ENCODE results near the gene TOB2.
"Not testable (repeated sequence)": the region's sequence is repeated elsewhere in the genome, so short reads cannot be mapped to it uniquely, and the experiment has no call there.

Gene TOB2

DNA sequence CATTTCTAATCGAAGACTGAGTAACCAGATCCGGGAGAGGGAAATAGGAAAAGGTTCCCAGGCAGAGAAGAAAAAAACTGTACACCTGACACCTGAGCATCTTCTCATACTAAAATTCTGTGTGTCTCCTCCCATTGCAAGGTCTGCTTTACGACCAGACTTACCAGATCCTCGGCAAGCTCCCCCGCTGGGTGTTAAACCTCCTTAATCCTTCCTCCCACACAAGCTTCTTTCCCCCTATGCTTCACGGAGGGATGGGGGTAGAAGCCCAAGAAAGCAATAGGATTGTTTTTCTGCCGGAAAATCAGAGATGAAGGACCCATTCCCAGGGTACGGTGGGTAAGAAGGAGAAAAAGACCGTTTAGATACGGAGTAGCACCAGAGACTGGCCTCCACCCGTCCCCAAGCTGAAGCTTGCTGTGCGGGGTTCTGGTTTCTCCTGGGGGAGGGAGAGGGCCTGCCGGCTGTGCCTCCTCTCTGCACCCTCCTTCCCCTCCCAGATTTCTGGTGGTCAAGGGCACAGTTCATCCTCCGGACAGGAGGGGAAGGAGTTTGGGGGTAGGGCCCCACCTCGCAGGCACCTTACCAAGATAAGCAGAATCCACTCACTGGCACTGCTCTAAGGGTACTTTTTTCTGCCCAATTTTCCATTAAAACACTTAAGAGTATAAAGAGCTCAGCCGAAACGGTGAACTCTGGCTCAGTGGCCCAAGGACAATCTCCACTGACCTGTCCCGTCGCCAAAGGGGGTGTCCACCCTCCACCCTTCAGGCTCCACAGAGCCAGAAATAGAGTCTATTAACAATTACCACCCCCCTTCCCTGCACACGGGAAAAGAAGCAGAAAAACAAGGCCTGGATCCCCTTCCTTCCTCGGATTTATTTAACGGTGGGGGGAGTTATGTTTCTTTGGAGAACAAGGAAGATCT is 1.2 kb downstream of the TOB2 start:
- H3K4me1 Mint-ChIP-seq = peaks cover 26% of the 10 kb centered on the region
- peaks cover 21% of the 10 kb centered on the region for H3K36me3 Mint-ChIP-seq (ENCODE audit: low read depth)
- no peaks in the 10 kb centered on the region for H3K27me3 Mint-ChIP-seq (ENCODE audit: low read depth)
- H3K27ac Mint-ChIP-seq = peak overlapping the region; percentile 85 to 100 (median 99)
- TF ChIP-seq, protein P1, sequence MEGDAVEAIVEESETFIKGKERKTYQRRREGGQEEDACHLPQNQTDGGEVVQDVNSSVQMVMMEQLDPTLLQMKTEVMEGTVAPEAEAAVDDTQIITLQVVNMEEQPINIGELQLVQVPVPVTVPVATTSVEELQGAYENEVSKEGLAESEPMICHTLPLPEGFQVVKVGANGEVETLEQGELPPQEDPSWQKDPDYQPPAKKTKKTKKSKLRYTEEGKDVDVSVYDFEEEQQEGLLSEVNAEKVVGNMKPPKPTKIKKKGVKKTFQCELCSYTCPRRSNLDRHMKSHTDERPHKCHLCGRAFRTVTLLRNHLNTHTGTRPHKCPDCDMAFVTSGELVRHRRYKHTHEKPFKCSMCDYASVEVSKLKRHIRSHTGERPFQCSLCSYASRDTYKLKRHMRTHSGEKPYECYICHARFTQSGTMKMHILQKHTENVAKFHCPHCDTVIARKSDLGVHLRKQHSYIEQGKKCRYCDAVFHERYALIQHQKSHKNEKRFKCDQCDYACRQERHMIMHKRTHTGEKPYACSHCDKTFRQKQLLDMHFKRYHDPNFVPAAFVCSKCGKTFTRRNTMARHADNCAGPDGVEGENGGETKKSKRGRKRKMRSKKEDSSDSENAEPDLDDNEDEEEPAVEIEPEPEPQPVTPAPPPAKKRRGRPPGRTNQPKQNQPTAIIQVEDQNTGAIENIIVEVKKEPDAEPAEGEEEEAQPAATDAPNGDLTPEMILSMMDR (IDR thresholded peaks at IDR 0.05; ENCODE audit: unreplicated experiment in 3 of 3) = no peak
- H3K4me3 Mint-ChIP-seq = peak overlapping the region; percentile 99 to 100 (median 99)
- H3K9me3 Mint-ChIP-seq = no peaks in the 10 kb centered on the region

DNA sequence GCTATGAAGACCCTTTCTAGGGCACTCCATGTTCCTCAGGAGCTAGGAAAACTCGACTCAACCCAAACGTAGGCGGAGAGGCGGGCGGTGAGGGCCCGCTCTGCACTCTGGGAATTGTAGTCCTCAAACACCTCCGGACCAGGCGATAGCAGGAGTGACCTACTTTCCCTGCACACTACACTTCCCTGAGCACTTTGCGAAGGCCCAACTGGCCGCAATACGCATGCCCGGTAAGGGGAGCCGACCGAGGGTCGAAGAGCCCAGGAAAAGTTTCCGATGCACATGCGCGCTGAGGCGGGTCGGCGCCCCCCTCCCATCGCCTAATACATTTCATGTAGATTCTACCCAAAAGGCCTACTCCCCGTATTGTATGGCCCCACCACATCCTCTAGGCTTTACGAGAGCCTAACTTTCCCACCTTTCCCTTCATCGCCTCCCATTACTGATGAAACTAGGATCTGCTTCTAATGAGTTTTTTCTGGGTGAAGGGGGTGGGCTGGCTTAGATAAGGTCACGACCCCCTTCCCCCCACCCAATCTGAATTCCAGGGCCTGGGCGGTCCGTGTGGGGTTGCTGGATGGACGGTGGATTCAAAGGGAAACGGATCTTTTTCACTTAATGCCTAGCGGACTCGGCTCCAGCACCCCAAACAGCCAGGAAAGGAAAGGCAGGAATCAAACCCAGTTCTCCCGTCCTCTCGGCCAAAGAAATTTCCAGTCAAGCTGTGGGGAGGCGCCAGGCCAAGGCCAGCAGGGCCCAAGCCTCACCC is 2.1 kb downstream of the TOB2 start:
- Mint-ChIP-seq H3K27me3 (ENCODE audit: low read depth) (no peaks in the 10 kb centered on the region), H3K36me3 (ENCODE audit: low read depth) (peaks cover 21% of the 10 kb centered on the region), H3K4me1 (peaks cover 26% of the 10 kb centered on the region), H3K27ac (peak overlapping the region; percentile 85 to 100 (median 99)), H3K9me3 (no peaks in the 10 kb centered on the region), H3K4me3 (peak overlapping the region; percentile 99 to 100 (median 99))
- TF ChIP-seq, protein P1 (IDR thresholded peaks at IDR 0.05; ENCODE audit: unreplicated experiment in 3 of 3) = no peak

DNA sequence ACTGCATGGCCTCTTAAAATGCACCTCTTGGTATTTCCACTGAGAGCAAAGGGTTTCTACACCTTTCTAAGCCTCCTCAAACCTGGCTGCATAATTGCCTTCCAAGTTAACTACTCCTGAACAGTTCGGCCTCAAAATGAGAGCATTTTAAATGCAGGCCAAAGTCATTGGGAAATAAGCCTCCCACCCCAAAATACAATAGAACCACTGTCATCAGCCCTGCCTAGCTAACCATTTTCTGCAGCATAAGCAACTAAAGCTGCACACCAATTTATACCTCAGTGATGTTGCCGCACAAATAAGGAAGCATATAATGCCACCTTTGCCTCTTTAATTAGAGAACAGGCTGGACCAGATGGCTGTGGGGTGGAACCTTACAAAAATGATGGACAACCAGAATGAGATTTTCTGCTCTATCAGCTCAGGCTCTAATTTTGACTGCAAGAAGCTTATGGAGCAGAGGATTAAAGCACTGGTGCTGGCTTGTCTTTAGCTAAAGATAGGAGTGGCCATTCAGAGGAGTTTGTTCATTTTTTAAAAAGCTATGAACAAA is 4.3 kb downstream of the TOB2 start:
- H3K27ac Mint-ChIP-seq = peak overlapping the region; percentile 28 to 81 (median 67)
- H3K36me3 Mint-ChIP-seq (ENCODE audit: low read depth) = peaks cover 32% of the 10 kb centered on the region
- H3K4me3 Mint-ChIP-seq = peak overlapping the region; percentile 83 to 99 (median 99)
- TF ChIP-seq, protein P1 (IDR thresholded peaks at IDR 0.05; ENCODE audit: unreplicated experiment in 3 of 3) = no peak
- H3K9me3 Mint-ChIP-seq = no peaks in the 10 kb centered on the region
- no peaks in the 10 kb centered on the region for H3K27me3 Mint-ChIP-seq (ENCODE audit: low read depth)
- peaks cover 25% of the 10 kb centered on the region for H3K4me1 Mint-ChIP-seq

DNA sequence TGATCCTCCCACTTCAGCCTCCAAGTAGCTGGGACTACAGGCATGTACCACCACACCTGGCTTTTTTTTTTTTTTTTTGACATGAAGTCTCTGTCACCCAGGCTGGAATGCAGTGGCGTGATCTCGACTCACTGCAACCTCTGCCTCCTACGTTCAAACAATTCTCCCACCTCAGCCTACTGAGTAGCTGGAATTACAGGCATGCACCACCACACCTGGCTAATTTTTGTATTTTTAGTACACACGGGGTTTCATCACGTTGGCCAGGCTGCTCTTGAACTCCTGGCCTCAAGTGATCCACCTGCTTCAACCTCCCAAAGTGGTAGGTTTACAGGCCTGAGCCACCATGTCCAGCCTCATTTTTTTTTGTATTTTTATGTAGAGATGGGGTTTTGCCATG is 6.1 kb downstream of the TOB2 start:
- not testable (repeated sequence) for H3K27ac Mint-ChIP-seq; H3K27me3 Mint-ChIP-seq (ENCODE audit: low read depth); H3K9me3 Mint-ChIP-seq; H3K4me3 Mint-ChIP-seq
- peaks cover 50% of the 10 kb centered on the region for H3K36me3 Mint-ChIP-seq (ENCODE audit: low read depth)
- H3K4me1 Mint-ChIP-seq = peaks cover 28% of the 10 kb centered on the region

DNA sequence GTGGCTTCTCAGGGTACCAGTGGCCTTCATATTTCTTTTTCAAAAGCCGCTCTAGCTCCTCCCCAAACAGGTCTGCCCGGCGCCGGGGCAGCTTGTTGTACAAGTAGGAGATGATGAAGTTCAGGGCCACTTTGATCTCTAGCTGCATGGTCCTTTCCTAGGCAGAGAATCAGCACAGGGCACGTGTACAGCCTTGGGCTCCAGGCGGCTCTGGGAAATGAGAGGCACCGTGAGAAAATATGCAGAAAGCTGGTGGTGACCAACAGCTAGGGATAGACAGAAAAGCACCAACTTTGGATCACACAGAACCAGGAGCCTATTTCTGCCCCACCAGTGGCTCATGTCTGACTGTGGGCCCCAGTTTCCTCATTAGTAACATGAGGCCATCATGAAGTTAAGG is 9.4 kb downstream of the TOB2 start:
- Mint-ChIP-seq H3K36me3 (ENCODE audit: low read depth) (peaks cover 59% of the 10 kb centered on the region), H3K4me1 (peaks cover 14% of the 10 kb centered on the region), H3K9me3 (no peaks in the 10 kb centered on the region), H3K27ac (no peak overlapping the region), H3K27me3 (ENCODE audit: low read depth) (no peaks in the 10 kb centered on the region), H3K4me3 (no peak overlapping the region)
- TF ChIP-seq, protein P1 (IDR thresholded peaks at IDR 0.05; ENCODE audit: unreplicated experiment in 3 of 3) = no peak

All from nephron (organoid).